ENCODE data around the gene RFWD3.

The RFWD3 gene

GRCh38 chr16:74641969-74642368, 24.7 kb downstream of the RFWD3 start:
- Histone ChIP-seq H3K27me3 (replicated peaks in 2 of 5; ENCODE audit: control insufficient read depth in 4 of 5, insufficient read depth in 5 of 5, low read length in 4 of 5) (no peaks in the 10 kb centered on the region), H3K4me1 (ENCODE audit: control extremely low read depth in 1 of 4, control insufficient read depth in 4 of 4, insufficient read depth in 4 of 4, low read length in 3 of 4) (no peaks in the 10 kb centered on the region), H3K4me3 (ENCODE audit: control insufficient read depth in 1 of 7, extremely low read depth in 1 of 7, insufficient read depth in 4 of 7, low read depth in 2 of 7, low read length in 6 of 7) (no peak overlapping the region), H3K9me3 (ENCODE audit: control extremely low read depth in 1 of 5, control insufficient read depth in 4 of 5, insufficient read depth in 2 of 5, low read depth in 1 of 5, low read length in 4 of 5) (no peaks in the 10 kb centered on the region), H3K27ac (ENCODE audit: insufficient read depth in 1 of 2, low read depth in 1 of 2, low read length in 2 of 2, poor library complexity in 1 of 2, severe bottlenecking in 2 of 2) (no peak overlapping the region), H3K36me3 (ENCODE audit: control insufficient read depth in 4 of 4, insufficient read depth in 4 of 4, low read length in 3 of 4) (peaks cover 22 to 81% (median 52%) of the 10 kb centered on the region in 4 experiments)
- ChIA-PET CTCF (interaction anchor here (1.1 kb wide), 1 partner anchor 17 kb away, joined by 3 read pairs; no protein-coding TSS in a partner anchor), POLR2A (no interaction called here)
- WGBS (ENCODE audit: insufficient coverage), result 95% methylated on average over 8 of the region's 8 CpGs
- no peak for DNase-seq

GRCh38 chr16:74637742-74638453, 28.8 kb downstream of the RFWD3 start:
- no peak overlapping the region for H3K4me3 ChIP-seq (ENCODE audit: control insufficient read depth in 1 of 7, extremely low read depth in 1 of 7, insufficient read depth in 4 of 7, low read depth in 2 of 7, low read length in 6 of 7)
- H3K9me3 ChIP-seq (ENCODE audit: control extremely low read depth in 1 of 5, control insufficient read depth in 4 of 5, insufficient read depth in 2 of 5, low read depth in 1 of 5, low read length in 4 of 5), result no peaks in the 10 kb centered on the region
- POLR2A ChIA-PET, result interaction anchor here (0.7 kb wide), 1 partner anchor 221 kb away, joined by 4 read pairs; no protein-coding TSS in a partner anchor
- no peak overlapping the region for H3K27ac ChIP-seq (ENCODE audit: insufficient read depth in 1 of 2, low read depth in 1 of 2, low read length in 2 of 2, poor library complexity in 1 of 2, severe bottlenecking in 2 of 2)
- peaks cover 8 to 76% (median 52%) of the 10 kb centered on the region in 4 experiments for H3K36me3 ChIP-seq (ENCODE audit: control insufficient read depth in 4 of 4, insufficient read depth in 4 of 4, low read length in 3 of 4)
- no peaks in the 10 kb centered on the region for H3K4me1 ChIP-seq (ENCODE audit: control extremely low read depth in 1 of 4, control insufficient read depth in 4 of 4, insufficient read depth in 4 of 4, low read length in 3 of 4)
- no peaks in the 10 kb centered on the region for H3K27me3 ChIP-seq (replicated peaks in 2 of 5; ENCODE audit: control insufficient read depth in 4 of 5, insufficient read depth in 5 of 5, low read length in 4 of 5)
- no peak for DNase-seq
- CTCF ChIA-PET, result interaction anchor here (1.3 to 3.0 kb wide), 3 partner anchors 11 to 15 kb away, joined by 4 to 12 read pairs (median 5); no protein-coding TSS in a partner anchor
- WGBS (ENCODE audit: insufficient coverage), result 96% methylated on average over 5 of the region's 7 CpGs

GRCh38 chr16:74635303-74635702, 31.4 kb downstream of the RFWD3 start:
- POLR2A ChIA-PET, result no interaction called here
- Histone ChIP-seq H3K36me3 (ENCODE audit: control insufficient read depth in 4 of 4, insufficient read depth in 4 of 4, low read length in 3 of 4) (peaks cover 14 to 86% (median 68%) of the 10 kb centered on the region in 4 experiments), H3K4me3 (ENCODE audit: control insufficient read depth in 1 of 7, extremely low read depth in 1 of 7, insufficient read depth in 4 of 7, low read depth in 2 of 7, low read length in 6 of 7) (no peak overlapping the region), H3K4me1 (ENCODE audit: control extremely low read depth in 1 of 4, control insufficient read depth in 4 of 4, insufficient read depth in 4 of 4, low read length in 3 of 4) (no peaks in the 10 kb centered on the region), H3K27ac (ENCODE audit: insufficient read depth in 1 of 2, low read depth in 1 of 2, low read length in 2 of 2, poor library complexity in 1 of 2, severe bottlenecking in 2 of 2) (no peak overlapping the region), H3K9me3 (ENCODE audit: control extremely low read depth in 1 of 5, control insufficient read depth in 4 of 5, insufficient read depth in 2 of 5, low read depth in 1 of 5, low read length in 4 of 5) (no peaks in the 10 kb centered on the region), H3K27me3 (replicated peaks in 2 of 5; ENCODE audit: control insufficient read depth in 4 of 5, insufficient read depth in 5 of 5, low read length in 4 of 5) (no peaks in the 10 kb centered on the region)
- no peak for DNase-seq
- CTCF ChIA-PET, result interaction anchor here (3.6 kb wide), 1 partner anchor 10 kb away, joined by 10 read pairs; no protein-coding TSS in a partner anchor
- WGBS (ENCODE audit: insufficient coverage), result 57% methylated on average over 1 of the region's 5 CpGs

- Histone ChIP-seq H3K36me3 (ENCODE audit: control insufficient read depth in 4 of 4, insufficient read depth in 4 of 4, low read length in 3 of 4) (peaks cover 20 to 90% (median 73%) of the 10 kb centered on the region in 4 experiments), H3K4me1 (ENCODE audit: control extremely low read depth in 1 of 4, control insufficient read depth in 4 of 4, insufficient read depth in 4 of 4, low read length in 3 of 4) (no peaks in the 10 kb centered on the region), H3K27me3 (replicated peaks in 2 of 5; ENCODE audit: control insufficient read depth in 4 of 5, insufficient read depth in 5 of 5, low read length in 4 of 5) (no peaks in the 10 kb centered on the region), H3K27ac (ENCODE audit: insufficient read depth in 1 of 2, low read depth in 1 of 2, low read length in 2 of 2, poor library complexity in 1 of 2, severe bottlenecking in 2 of 2) (no peak overlapping the region), H3K4me3 (ENCODE audit: control insufficient read depth in 1 of 7, extremely low read depth in 1 of 7, insufficient read depth in 4 of 7, low read depth in 2 of 7, low read length in 6 of 7) (no peak overlapping the region), H3K9me3 (ENCODE audit: control extremely low read depth in 1 of 5, control insufficient read depth in 4 of 5, insufficient read depth in 2 of 5, low read depth in 1 of 5, low read length in 4 of 5) (no peaks in the 10 kb centered on the region)
- DNase-seq, result no peak
- WGBS (ENCODE audit: insufficient coverage), result 96% methylated on average over 3 of the region's 7 CpGs
- ChIA-PET POLR2A (interaction anchor here (0.7 kb wide), 1 partner anchor 187 kb away, joined by 3 read pairs; no protein-coding TSS in a partner anchor), CTCF (interaction anchor here (3.6 kb wide), 1 partner anchor 9 kb away, joined by 10 read pairs; no protein-coding TSS in a partner anchor)
These were observed 33.0 kb downstream of the RFWD3 start for GRCh38 chr16:74633686-74634085.

GRCh38 chr16:74627506-74628220, 39.0 kb downstream of the RFWD3 start:
- Histone ChIP-seq H3K36me3 (ENCODE audit: control insufficient read depth in 4 of 4, insufficient read depth in 4 of 4, low read length in 3 of 4) (peaks cover 32 to 96% (median 79%) of the 10 kb centered on the region in 4 experiments), H3K4me3 (ENCODE audit: control insufficient read depth in 1 of 7, extremely low read depth in 1 of 7, insufficient read depth in 4 of 7, low read depth in 2 of 7, low read length in 6 of 7) (no peak overlapping the region), H3K9me3 (ENCODE audit: control extremely low read depth in 1 of 5, control insufficient read depth in 4 of 5, insufficient read depth in 2 of 5, low read depth in 1 of 5, low read length in 4 of 5) (no peaks in the 10 kb centered on the region), H3K4me1 (ENCODE audit: control extremely low read depth in 1 of 4, control insufficient read depth in 4 of 4, insufficient read depth in 4 of 4, low read length in 3 of 4) (no peaks in the 10 kb centered on the region), H3K27ac (ENCODE audit: insufficient read depth in 1 of 2, low read depth in 1 of 2, low read length in 2 of 2, poor library complexity in 1 of 2, severe bottlenecking in 2 of 2) (no peak overlapping the region), H3K27me3 (replicated peaks in 2 of 5; ENCODE audit: control insufficient read depth in 4 of 5, insufficient read depth in 5 of 5, low read length in 4 of 5) (no peaks in the 10 kb centered on the region)
- POLR2A ChIA-PET, result no interaction called here
- 97% methylated on average over 4 of the region's 6 CpGs for WGBS (ENCODE audit: insufficient coverage)
- no peak for DNase-seq
- CTCF ChIA-PET, result interaction anchor here (0.7 to 1.0 kb wide), 2 partner anchors 10 to 116 kb away, joined by 3 to 4 read pairs; no protein-coding TSS in a partner anchor

- Histone ChIP-seq H3K4me3 (ENCODE audit: control insufficient read depth in 1 of 7, extremely low read depth in 1 of 7, insufficient read depth in 4 of 7, low read depth in 2 of 7, low read length in 6 of 7) (no peak overlapping the region), H3K27me3 (replicated peaks in 2 of 5; ENCODE audit: control insufficient read depth in 4 of 5, insufficient read depth in 5 of 5, low read length in 4 of 5) (no peaks in the 10 kb centered on the region), H3K9me3 (ENCODE audit: control extremely low read depth in 1 of 5, control insufficient read depth in 4 of 5, insufficient read depth in 2 of 5, low read depth in 1 of 5, low read length in 4 of 5) (no peaks in the 10 kb centered on the region), H3K4me1 (ENCODE audit: control extremely low read depth in 1 of 4, control insufficient read depth in 4 of 4, insufficient read depth in 4 of 4, low read length in 3 of 4) (no peaks in the 10 kb centered on the region), H3K27ac (ENCODE audit: insufficient read depth in 1 of 2, low read depth in 1 of 2, low read length in 2 of 2, poor library complexity in 1 of 2, severe bottlenecking in 2 of 2) (no peak overlapping the region), H3K36me3 (ENCODE audit: control insufficient read depth in 4 of 4, insufficient read depth in 4 of 4, low read length in 3 of 4) (peaks cover 31 to 96% (median 80%) of the 10 kb centered on the region in 4 experiments)
- POLR2A ChIA-PET, result no interaction called here
- CTCF ChIA-PET, result interaction anchor here (0.7 to 2.3 kb wide), 2 partner anchors 21 to 116 kb away, joined by 3 to 9 read pairs; no protein-coding TSS in a partner anchor
- DNase-seq, result no peak
- WGBS (ENCODE audit: insufficient coverage), result no CpG with 5 or more reads among the region's 1 CpG
These were observed 39.8 kb downstream of the RFWD3 start for GRCh38 chr16:74626741-74627416.

All from common myeloid progenitor, CD34-positive (primary cell).